Spleen (tissue), 11 donors: ENCODE results near the gene PLB1. TPM values are rescaled to one million over a fixed set of nuclear protein-coding genes. Genes with fewer than 3 reads are reported as not detected.

Source experiments
- DNase-seq: peaks from one replicate; pipeline ENCODE4 v3.0.0-alpha.2; 2020
- H3K27ac ChIP-seq, 8 donors: fragments of 200-600 bp; sonication (generic) in 7 of 8; 1 replicate in 4 of 8; 2 replicates in 4 of 8; pipeline versions ENCODE4 v1.5.0 to v1.8.0; 2016 to 2021; ENCODE audit warnings: inconsistent platforms in 4 of 8, mild to moderate bottlenecking in 4 of 8, moderate library complexity in 1 of 8
- H3K27me3 ChIP-seq, 7 donors: fragments of 200-600 bp; sonication (generic) in 6 of 7; replicated peaks in 1 of 7; 1 replicate in 4 of 7; 2 replicates in 3 of 7; pipeline versions ENCODE4 v1.5.0 to v1.8.0; 2016 to 2021; ENCODE audit warnings: inconsistent platforms in 3 of 7, mild to moderate bottlenecking in 1 of 7
- H3K36me3 ChIP-seq, 6 donors: fragments of 200-600 bp; sonication (generic) in 5 of 6; 1 replicate in 4 of 6; 2 replicates in 2 of 6; pipeline versions ENCODE4 v1.5.0 to v1.8.0; 2016 to 2021; ENCODE audit warnings: inconsistent platforms in 2 of 6
- H3K4me1 ChIP-seq, 6 donors: fragments of 200-600 bp; sonication (generic) in 5 of 6; 1 replicate in 3 of 6; 2 replicates in 3 of 6; pipeline versions ENCODE4 v1.5.0 to v1.8.0; 2016 to 2021; ENCODE audit warnings: inconsistent platforms in 3 of 6
- H3K4me3 ChIP-seq, 8 donors: fragments of 200-600 bp; sonication (generic) in 7 of 8; 1 replicate in 4 of 8; 2 replicates in 4 of 8; pipeline versions ENCODE4 v1.5.0 to v1.8.0; 2016 to 2021; ENCODE audit warnings: inconsistent platforms in 4 of 8, mild to moderate bottlenecking in 4 of 8, moderate library complexity in 2 of 8
- H3K9me3 ChIP-seq, 8 donors: fragments of 200-600 bp; sonication (generic) in 7 of 8; 1 replicate in 4 of 8; 2 replicates in 4 of 8; pipeline versions ENCODE4 v1.5.0 to v1.8.0; 2016 to 2021; ENCODE audit warnings: inconsistent platforms in 4 of 8
- CTCF ChIP-seq, 11 experiments: fragments of 200-600 bp in 7 of 11; fragments of 450-650 bp in 4 of 11; sonication (generic) in 4 of 11; IDR thresholded peaks in 8 of 11; conservative IDR thresholded peaks in 3 of 11; 1 replicate in 7 of 11; 2 replicates in 4 of 11; pipeline versions ENCODE4 v1.4.0 to v1.8.0; 2016 to 2021; ENCODE audit warnings: antibody characterized with exemption in 11 of 11, inconsistent platforms in 4 of 11, mild to moderate bottlenecking in 1 of 11
- POLR2A ChIP-seq, 3 donors: fragments of 450-650 bp; IDR thresholded peaks; one replicate each; pipeline ENCODE4 v1.5.1; 2017; ENCODE audit warnings: antibody characterized with exemption in 3 of 3, mild to moderate bottlenecking in 1 of 3
- POLR2AphosphoS5 ChIP-seq, 3 donors: sonication (generic); formaldehyde crosslinking; IDR thresholded peaks; one replicate each; pipeline ENCODE4 v1.5.1; 2017; ENCODE audit warnings: antibody characterized with exemption in 3 of 3
- WGBS, 5 donors: extraction: QIAGEN DNeasy Blood & Tissue Kit in 3 of 5; methylation state at CpG; one replicate each; pipeline versions ENCODE4 v1.1.5 to v1.1.7; 2013 to 2018; 5-methylcytosine and 5-hydroxymethylcytosine counted together
- intact Hi-C: fragments of 100-400 bp; cut with DNase I; formaldehyde crosslinking; loops from one replicate; pipeline ENCODE4 v1.15.0; 2023; ENCODE audit warnings: low total_unique reads
- polyA plus RNA-seq, 3 donors: library from polyadenylated mRNA; stranded (reverse); fragments of 200-250 nt; gene quantifications; one replicate each; pipeline ENCODE4 v1.2.1, GENCODE V29; 2013
- total RNA-seq, 7 donors: library from RNA; depleted of rRNA in 3 of 7; stranded (reverse); fragments of >200 nt in 3 of 7; fragmentation: NEBNext Ultra II Directional in 4 of 7; extraction: Animal tissue kit (Norgen Biotek cat#: 25700) in 4 of 7; gene quantifications; one replicate each; pipeline versions ENCODE4 v1.1.0 to v1.2.1, GENCODE V29; 2016 to 2021
- donor health status: healthy with polysubstance abuse.
- donor health status: DM: no; HTN: no; CAD: no; lungs with moderate emphysema.
- donor health status: DM: no; HTN: no; CAD: no.
- donor health status: Bipolar disorder and iron deficiency.
- donor health status: healthy.
- donor health status: DM: no; HTN: no; CAD: no.
- donor health status: DM: yes; HTN: yes; CAD: no.

The PLB1 gene
- total and polyA plus RNA-seq, 10 donors: 3.8 to 45.7 (median 13.9) TPM

- Histone ChIP-seq H3K27ac (no peak overlapping the region), H3K9me3 (peaks cover 0 to 16% (median 1%) of the 10 kb centered on the region in 8 donors), H3K27me3 (no peaks in the 10 kb centered on the region), H3K4me1 (peaks cover 7 to 15% (median 9%) of the 10 kb centered on the region in 6 donors), H3K4me3 (no peak overlapping the region), H3K36me3 (no peaks in the 10 kb centered on the region)
- DNase-seq: no peak
- 85 to 94% (median 92%) methylated on average over 4 to 5 of the region's 5 CpGs for WGBS, 5 donors
- TF ChIP-seq CTCF (IDR thresholded peaks at IDR 0.05 in 8 of 11, conservative IDR thresholded peaks at IDR 0.05 in 3 of 11) (no peak), POLR2AphosphoS5 (IDR thresholded peaks at IDR 0.05) (no peak), POLR2A (IDR thresholded peaks at IDR 0.05) (no peak)
- intact Hi-C loops: no loop called here
Observed at GRCh38 chr2:28676152-28676835, 180.4 kb downstream of the PLB1 start.

GRCh38 chr2:28678175-28678855 lies 182.5 kb downstream of the PLB1 start:
- Histone ChIP-seq H3K27me3 (no peaks in the 10 kb centered on the region), H3K27ac (peak overlapping the region in 1 of 8 donors; percentile 12), H3K36me3 (no peaks in the 10 kb centered on the region), H3K9me3 (peaks cover 0 to 5% (median 0%) of the 10 kb centered on the region in 8 donors), H3K4me3 (no peak overlapping the region), H3K4me1 (peaks cover 9 to 27% (median 15%) of the 10 kb centered on the region in 6 donors)
- TF ChIP-seq CTCF (IDR thresholded peaks at IDR 0.05 in 8 of 11, conservative IDR thresholded peaks at IDR 0.05 in 3 of 11) (no peak), POLR2AphosphoS5 (IDR thresholded peaks at IDR 0.05) (no peak), POLR2A (IDR thresholded peaks at IDR 0.05) (no peak)
- DNase-seq: no peak
- WGBS, 5 donors: 64 to 88% (median 78%) methylated on average over 11 of the region's 11 CpGs
- intact Hi-C loops: no loop called here

- Histone ChIP-seq H3K27me3 (no peaks in the 10 kb centered on the region), H3K4me1 (peaks cover 9 to 31% (median 15%) of the 10 kb centered on the region in 6 donors), H3K27ac (peak overlapping the region in 1 of 8 donors; percentile 12), H3K36me3 (no peaks in the 10 kb centered on the region), H3K9me3 (no peaks in the 10 kb centered on the region), H3K4me3 (no peak overlapping the region)
- DNase-seq: no peak
- 74 to 95% (median 84%) methylated on average over 1 of the region's 1 CpG for WGBS, 5 donors
- no peak for TF ChIP-seq POLR2AphosphoS5 (IDR thresholded peaks at IDR 0.05)
- TF ChIP-seq CTCF (IDR thresholded peaks at IDR 0.05 in 8 of 11, conservative IDR thresholded peaks at IDR 0.05 in 3 of 11): no peak
- no peak for TF ChIP-seq POLR2A (IDR thresholded peaks at IDR 0.05)
- intact Hi-C loops: no loop called here
Observed at GRCh38 chr2:28678944-28679343, 183.1 kb downstream of the PLB1 start.

GRCh38 chr2:28680657-28681056 lies 184.8 kb downstream of the PLB1 start:
- H3K36me3 ChIP-seq: no peaks in the 10 kb centered on the region
- TF ChIP-seq POLR2A (IDR thresholded peaks at IDR 0.05): no peak
- TF ChIP-seq POLR2AphosphoS5 (IDR thresholded peaks at IDR 0.05): no peak
- no peak for TF ChIP-seq CTCF (IDR thresholded peaks at IDR 0.05 in 8 of 11, conservative IDR thresholded peaks at IDR 0.05 in 3 of 11)
- H3K4me1 ChIP-seq: peaks cover 9 to 31% (median 15%) of the 10 kb centered on the region in 6 donors
- H3K27ac ChIP-seq: peak overlapping the region in 4 of 8 donors; percentile 11 to 49 (median 38)
- no peaks in the 10 kb centered on the region for H3K9me3 ChIP-seq
- no peaks in the 10 kb centered on the region for H3K27me3 ChIP-seq
- 89 to 98% (median 93%) methylated on average over 5 to 6 of the region's 6 CpGs for WGBS, 5 donors
- no peak overlapping the region for H3K4me3 ChIP-seq
- no peak for DNase-seq
- intact Hi-C loops: no loop called here
